Trophoblast cell (in vitro differentiated cells and primary cell): ENCODE results near the gene RNF121.

Source experiments
- DNase-seq, 2 donors: peaks; one replicate each; pipeline ENCODE4 v3.0.0-alpha.2; 2016
- H2AFZ ChIP-seq: 2 replicates; pipeline ENCODE4 v1.6.1; 2013; ENCODE audit warnings: low read length, moderate library complexity, mild to moderate bottlenecking; ENCODE audit not compliant: insufficient read depth, poor library complexity
- H2AK5ac ChIP-seq: 2 replicates; pipeline ENCODE4 v1.6.1; 2013; ENCODE audit warnings: mild to moderate bottlenecking, low read length
- H2BK120ac ChIP-seq: 2 replicates; pipeline ENCODE4 v1.6.1; 2013; ENCODE audit warnings: low read length, mild to moderate bottlenecking, moderate library complexity; ENCODE audit not compliant: insufficient read depth, poor library complexity
- H2BK12ac ChIP-seq: 2 replicates; pipeline ENCODE4 v1.6.1; 2013; ENCODE audit warnings: mild to moderate bottlenecking, low read length, moderate library complexity
- H2BK5ac ChIP-seq: 2 replicates; pipeline ENCODE4 v1.6.1; 2013; ENCODE audit warnings: low read length, low read depth, moderate library complexity, mild to moderate bottlenecking; ENCODE audit not compliant: poor library complexity
- H3K14ac ChIP-seq: 2 replicates; pipeline ENCODE4 v1.6.1; 2013; ENCODE audit warnings: mild to moderate bottlenecking, low read length
- H3K18ac ChIP-seq: 2 replicates; pipeline ENCODE4 v1.6.1; 2013; ENCODE audit warnings: mild to moderate bottlenecking, low read length
- H3K23ac ChIP-seq: 2 replicates; pipeline ENCODE4 v1.6.1; 2013; ENCODE audit warnings: low read length
- H3K27ac ChIP-seq: 2 replicates; pipeline ENCODE4 v1.5.1; 2013; ENCODE audit warnings: low read depth, mild to moderate bottlenecking, inconsistent platforms, low read length, moderate library complexity
- H3K27me3 ChIP-seq: 2 replicates; pipeline ENCODE4 v1.6.1; 2013; ENCODE audit warnings: inconsistent platforms, mild to moderate bottlenecking, low read length, moderate library complexity; ENCODE audit not compliant: insufficient read depth
- H3K36me3 ChIP-seq, 2 experiments: 1 replicate in 1 of 2; 2 replicates in 1 of 2; pipeline ENCODE4 v1.6.1; 2013; ENCODE audit warnings: low read length in 2 of 2, mild to moderate bottlenecking in 2 of 2, moderate library complexity in 1 of 2; ENCODE audit not compliant: insufficient read depth in 2 of 2, control insufficient read depth in 1 of 2
- H3K4ac ChIP-seq: 2 replicates; pipeline ENCODE4 v1.6.1; 2013; ENCODE audit warnings: low read depth, mild to moderate bottlenecking, low read length, moderate library complexity
- H3K4me1 ChIP-seq, 2 experiments: 1 replicate in 1 of 2; 2 replicates in 1 of 2; pipeline ENCODE4 v1.6.1; 2013; ENCODE audit warnings: low read length in 2 of 2, mild to moderate bottlenecking in 2 of 2, moderate library complexity in 1 of 2; ENCODE audit not compliant: insufficient read depth in 2 of 2, control insufficient read depth in 1 of 2
- H3K4me2 ChIP-seq: 2 replicates; pipeline ENCODE4 v1.6.1; 2013; ENCODE audit warnings: inconsistent platforms, mild to moderate bottlenecking, low read length, moderate library complexity
- H3K4me3 ChIP-seq: 2 replicates; pipeline ENCODE4 v1.5.1; 2013; ENCODE audit warnings: mild to moderate bottlenecking, low read depth, low read length, inconsistent platforms
- H3K79me1 ChIP-seq: one replicate; pipeline ENCODE4 v1.6.1; 2013; ENCODE audit warnings: low read length
- H3K79me2 ChIP-seq: 2 replicates; pipeline ENCODE4 v1.6.1; 2013; ENCODE audit warnings: low read length, mild to moderate bottlenecking; ENCODE audit not compliant: control insufficient read depth, insufficient read depth, poor library complexity
- H3K9ac ChIP-seq: 2 replicates; pipeline ENCODE4 v1.6.1; 2013; ENCODE audit warnings: mild to moderate bottlenecking, low read length
- H3K9me3 ChIP-seq: 2 replicates; pipeline ENCODE4 v1.6.1; 2013; ENCODE audit warnings: low read depth, mild to moderate bottlenecking, control low read depth, inconsistent platforms, low read length; ENCODE audit not compliant: insufficient read depth
- H4K12ac ChIP-seq: 2 replicates; pipeline ENCODE4 v1.6.1; 2013; ENCODE audit warnings: low read depth, mild to moderate bottlenecking, low read length, moderate library complexity
- H4K8ac ChIP-seq: 2 replicates; pipeline ENCODE4 v1.6.1; 2013; ENCODE audit warnings: low read depth, mild to moderate bottlenecking, low read length, moderate library complexity
- H4K91ac ChIP-seq: one replicate; pipeline ENCODE4 v1.6.1; 2013; ENCODE audit warnings: low read depth, mild to moderate bottlenecking, low read length, moderate library complexity
- WGBS: extraction: QIAGEN DNeasy Blood & Tissue Kit; methylation state at CpG from one replicate; pipeline ENCODE4 v1.1.7; 2013; ENCODE audit warnings: missing lambda C conversion rate; ENCODE audit not compliant: insufficient read length, insufficient coverage; ENCODE audit errors: extremely low coverage; 5-methylcytosine and 5-hydroxymethylcytosine counted together

RNF121 gene

DNA sequence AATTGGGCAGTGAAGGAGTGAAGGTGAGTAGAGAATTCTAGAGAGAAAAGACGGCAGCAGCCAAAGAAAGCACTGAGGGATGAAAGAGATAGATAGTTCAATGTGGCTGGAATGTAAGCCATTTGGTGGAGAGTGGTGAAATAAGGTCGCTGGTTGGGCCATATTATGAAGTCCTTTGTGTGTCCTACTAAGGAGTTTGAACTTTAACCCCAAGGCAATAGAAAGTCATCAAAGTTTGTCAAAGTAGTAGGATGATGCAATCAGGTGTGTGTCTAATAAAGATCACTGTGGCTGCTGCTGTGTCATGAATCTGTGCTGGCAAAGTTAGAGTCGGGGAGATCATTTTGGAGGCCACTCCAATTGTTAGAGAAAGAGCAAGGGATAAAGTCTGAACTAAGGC, 18.7 kb downstream of the RNF121 start:
- H3K23ac ChIP-seq: no peak overlapping the region
- H2BK5ac ChIP-seq: no peak overlapping the region
- H2AFZ ChIP-seq: no peak overlapping the region
- no peak overlapping the region for H3K4ac ChIP-seq
- no peaks in the 10 kb centered on the region for H3K79me2 ChIP-seq
- H4K8ac ChIP-seq: no peak overlapping the region
- H3K27ac ChIP-seq: no peak overlapping the region
- WGBS: no CpG with 5 or more reads among the region's 3 CpGs
- H3K36me3 ChIP-seq: no peaks in the 10 kb centered on the region
- H4K91ac ChIP-seq: no peak overlapping the region
- H2AK5ac ChIP-seq: no peak overlapping the region
- H3K4me1 ChIP-seq: peaks cover 9 to 19% of the 10 kb centered on the region in 2 experiments
- no peak overlapping the region for H4K12ac ChIP-seq
- peaks cover 5% of the 10 kb centered on the region for H3K79me1 ChIP-seq
- no peak overlapping the region for H2BK120ac ChIP-seq
- H3K4me2 ChIP-seq: no peak overlapping the region
- H3K14ac ChIP-seq: no peak overlapping the region
- no peak overlapping the region for H3K4me3 ChIP-seq
- no peak overlapping the region for H2BK12ac ChIP-seq
- H3K9me3 ChIP-seq: no peaks in the 10 kb centered on the region
- H3K27me3 ChIP-seq: no peaks in the 10 kb centered on the region
- peak in 1 of 2 donors; percentile 67 for DNase-seq
- H3K9ac ChIP-seq: no peak overlapping the region
- H3K18ac ChIP-seq: no peak overlapping the region

DNA sequence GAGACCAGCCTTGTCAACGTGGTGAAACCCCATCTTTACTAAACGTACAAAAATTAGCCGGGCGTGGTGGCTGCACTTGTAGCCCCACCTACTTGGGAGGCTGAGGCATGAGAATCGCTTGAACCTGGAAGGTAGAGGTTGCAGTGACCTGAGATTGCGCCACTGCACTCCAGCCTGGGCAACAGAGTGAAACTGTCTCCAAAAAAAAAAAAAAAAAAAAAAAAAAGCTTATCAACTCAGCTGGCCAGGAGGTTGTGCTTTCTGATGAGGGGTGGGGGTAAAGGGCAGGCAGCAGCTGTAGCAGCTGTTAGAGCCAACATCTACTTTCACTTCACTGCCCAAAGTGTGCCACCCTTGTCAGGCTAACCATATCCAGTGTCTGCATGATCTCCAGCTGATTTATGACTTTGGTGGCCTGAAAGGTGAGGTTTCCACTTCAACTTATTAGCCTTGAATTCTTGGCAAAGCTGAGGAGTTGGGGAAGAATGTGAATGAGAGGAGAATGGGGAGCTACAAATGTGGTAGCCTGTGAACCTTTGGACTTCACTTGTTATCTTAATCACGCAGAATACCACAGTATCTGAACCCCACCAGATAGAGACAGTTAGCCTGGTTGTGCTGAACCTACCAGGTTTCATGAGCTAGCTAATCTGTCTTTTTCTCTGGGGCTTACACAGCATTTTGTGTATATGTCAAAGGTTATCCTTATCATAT, 19.6 kb downstream of the RNF121 start:
- Histone ChIP-seq H3K9ac (no peak overlapping the region), H4K91ac (no peak overlapping the region), H4K8ac (no peak overlapping the region), H3K4me1 (peaks cover 9 to 19% of the 10 kb centered on the region in 2 experiments), H3K4me3 (no peak overlapping the region), H3K9me3 (no peaks in the 10 kb centered on the region), H3K4ac (no peak overlapping the region), H3K79me1 (peaks cover 5% of the 10 kb centered on the region), H3K36me3 (no peaks in the 10 kb centered on the region), H3K4me2 (no peak overlapping the region), H2BK12ac (no peak overlapping the region), H2BK120ac (no peak overlapping the region), H2BK5ac (no peak overlapping the region), H3K27me3 (no peaks in the 10 kb centered on the region), H3K23ac (no peak overlapping the region), H2AFZ (no peak overlapping the region), H4K12ac (no peak overlapping the region), H3K27ac (no peak overlapping the region), H3K18ac (no peak overlapping the region), H2AK5ac (no peak overlapping the region), H3K14ac (no peak overlapping the region), H3K79me2 (no peaks in the 10 kb centered on the region)
- peak in 1 of 2 donors; percentile 23 for DNase-seq
- no CpG with 5 or more reads among the region's 7 CpGs for WGBS

DNA sequence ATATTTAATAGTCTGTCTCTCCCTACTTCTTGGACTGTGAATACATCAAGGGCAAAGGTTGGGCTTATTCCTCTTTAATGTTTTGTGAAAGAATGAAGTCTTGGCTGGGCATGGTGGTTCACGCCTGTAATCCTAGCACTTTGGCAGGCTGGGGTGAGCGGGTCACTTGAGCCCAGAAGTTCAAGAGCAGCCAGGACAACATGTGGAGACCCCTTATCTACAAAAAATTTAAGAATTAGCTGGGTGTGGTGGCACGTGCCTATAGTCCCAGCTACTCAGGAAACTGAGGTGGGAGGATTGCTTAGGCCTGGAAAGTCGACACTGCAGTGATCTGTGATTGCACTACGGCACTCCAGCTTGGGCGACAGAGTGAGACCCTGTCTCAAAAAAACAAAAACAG, 20.2 kb downstream of the RNF121 start:
- no peak overlapping the region for H3K9ac ChIP-seq
- H3K9me3 ChIP-seq: no peaks in the 10 kb centered on the region
- H3K18ac ChIP-seq: no peak overlapping the region
- no peak overlapping the region for H2BK120ac ChIP-seq
- H3K27ac ChIP-seq: no peak overlapping the region
- no peak overlapping the region for H4K8ac ChIP-seq
- no peak overlapping the region for H3K4me2 ChIP-seq
- WGBS: no CpG with 5 or more reads among the region's 6 CpGs
- peaks cover 9 to 19% of the 10 kb centered on the region in 2 experiments for H3K4me1 ChIP-seq
- no peaks in the 10 kb centered on the region for H3K79me2 ChIP-seq
- DNase-seq: no peak
- no peaks in the 10 kb centered on the region for H3K36me3 ChIP-seq
- H4K91ac ChIP-seq: no peak overlapping the region
- no peak overlapping the region for H2AFZ ChIP-seq
- no peak overlapping the region for H2BK5ac ChIP-seq
- no peaks in the 10 kb centered on the region for H3K27me3 ChIP-seq
- peak overlapping the region; percentile 30 for H3K4ac ChIP-seq
- no peak overlapping the region for H3K23ac ChIP-seq
- no peak overlapping the region for H3K4me3 ChIP-seq
- no peak overlapping the region for H2AK5ac ChIP-seq
- H3K14ac ChIP-seq: no peak overlapping the region
- peaks cover 5% of the 10 kb centered on the region for H3K79me1 ChIP-seq
- H4K12ac ChIP-seq: no peak overlapping the region
- no peak overlapping the region for H2BK12ac ChIP-seq

DNA sequence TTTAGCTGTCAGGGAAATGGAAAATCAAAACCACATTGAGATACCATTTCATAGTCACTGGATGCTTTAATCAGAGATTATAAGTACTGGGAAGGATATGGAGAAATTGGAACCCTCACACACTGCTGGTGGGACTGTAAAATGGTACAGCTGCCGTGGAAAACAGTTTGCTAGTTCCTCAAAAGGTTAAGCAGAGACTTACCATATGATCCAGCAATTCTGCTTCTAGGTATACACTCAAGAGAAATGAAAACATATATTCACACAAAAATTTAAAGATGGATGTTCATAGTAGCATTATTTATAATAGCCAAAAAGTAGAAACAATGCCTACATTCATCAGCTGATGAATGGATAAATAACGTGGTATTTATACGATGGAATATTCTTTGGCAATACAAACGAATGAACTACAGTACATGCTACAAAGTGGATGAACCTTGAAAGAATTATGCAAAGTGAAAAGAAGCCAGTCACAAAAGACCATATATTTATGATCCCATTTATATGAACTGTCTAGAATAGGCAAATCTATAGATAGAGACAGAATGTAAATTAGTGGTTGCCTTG, 23.0 kb downstream of the RNF121 start:
- no peak overlapping the region for H2AFZ ChIP-seq

More for the DNA sequence above, 23.0 kb downstream of the RNF121 start:
- no peak for DNase-seq
- no peak overlapping the region for H3K23ac ChIP-seq
- no peak overlapping the region for H4K12ac ChIP-seq
- no peaks in the 10 kb centered on the region for H3K27me3 ChIP-seq
- peaks cover 3 to 12% of the 10 kb centered on the region in 2 experiments for H3K4me1 ChIP-seq
- no peak overlapping the region for H3K4me2 ChIP-seq
- no peak overlapping the region for H3K4ac ChIP-seq
- H3K14ac ChIP-seq: no peak overlapping the region
- no peak overlapping the region for H3K27ac ChIP-seq
- WGBS: no CpG with 5 or more reads among the region's 4 CpGs
- H3K4me3 ChIP-seq: no peak overlapping the region
- no peak overlapping the region for H4K8ac ChIP-seq
- no peak overlapping the region for H3K18ac ChIP-seq
- H3K79me1 ChIP-seq: no peaks in the 10 kb centered on the region
- no peaks in the 10 kb centered on the region for H3K79me2 ChIP-seq
- no peak overlapping the region for H2BK12ac ChIP-seq
- no peaks in the 10 kb centered on the region for H3K9me3 ChIP-seq
- no peak overlapping the region for H2AK5ac ChIP-seq
- H4K91ac ChIP-seq: no peak overlapping the region
- H3K9ac ChIP-seq: no peak overlapping the region
- no peak overlapping the region for H2BK5ac ChIP-seq
- no peaks in the 10 kb centered on the region for H3K36me3 ChIP-seq
- no peak overlapping the region for H2BK120ac ChIP-seq
